Astrocyte of the spinal cord (primary cell): ENCODE data around the gene ARL15.

Experiments used
- DNase-seq: peaks from one replicate; pipeline ENCODE4 v3.0.0; 2011; ENCODE audit warnings: low read depth, low spot score
- H3K4me3 ChIP-seq: 2 replicates; pipeline ENCODE4 v1.5.1; 2011; ENCODE audit warnings: low read depth, mild to moderate bottlenecking, low read length, moderate library complexity
- CTCF ChIP-seq: IDR thresholded peaks from 2 replicates; pipeline ENCODE4 v1.5.1; 2012; ENCODE audit warnings: low read depth, mild to moderate bottlenecking, low read length, inconsistent platforms
- in situ Hi-C: cut with HindIII; loops from 2 replicates; pipeline ENCODE4 v1.10.0; 2017; ENCODE audit warnings: low sequenced_read_pairs

Gene ARL15

GRCh38 chr5:54004697-54005096 lies 305.7 kb downstream of the ARL15 start:
- TF ChIP-seq CTCF: no peak
- no peak overlapping the region for H3K4me3 ChIP-seq
- no peak for DNase-seq
- in situ Hi-C loops: no loop called here

GRCh38 chr5:54002779-54003178 lies 307.6 kb downstream of the ARL15 start:
- TF ChIP-seq CTCF: no peak
- H3K4me3 ChIP-seq: no peak overlapping the region
- in situ Hi-C loops: no loop called here
- no peak for DNase-seq

DNA sequence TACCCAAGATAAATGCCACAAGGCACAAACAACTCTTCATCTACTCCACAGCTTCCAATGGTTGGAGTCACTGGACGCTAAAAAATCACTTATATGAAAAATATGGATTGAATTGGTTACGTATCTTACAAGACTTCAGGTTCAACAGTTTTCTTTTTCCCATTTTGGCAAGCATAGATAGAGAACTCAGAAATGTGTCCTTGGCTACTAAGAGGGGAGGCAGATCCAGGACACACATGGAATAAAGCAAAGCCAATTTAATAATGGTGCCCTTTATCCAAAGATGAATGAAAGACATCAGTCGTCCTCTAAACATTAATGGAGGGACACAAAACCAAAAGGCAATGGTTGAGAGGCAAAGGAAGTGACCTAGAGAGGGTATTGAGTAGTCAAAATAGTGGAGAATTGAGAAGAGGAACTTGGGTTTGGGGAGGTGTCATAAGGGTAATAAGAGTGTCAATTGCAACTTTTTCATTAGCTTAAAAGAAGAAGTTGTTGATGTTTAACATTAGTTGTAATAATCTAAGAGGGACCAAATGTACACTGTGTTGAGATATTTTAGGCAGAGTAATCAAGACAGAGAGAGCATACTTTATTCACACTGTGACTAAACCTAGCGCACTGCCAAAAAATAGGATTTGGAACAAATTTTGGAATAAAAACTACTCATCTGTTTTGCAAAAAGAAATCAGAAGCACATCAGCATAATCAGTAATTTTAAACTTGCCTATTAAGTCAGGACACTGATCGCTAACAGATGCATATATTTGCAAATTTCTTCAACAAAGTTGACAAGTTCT lies 308.2 kb downstream of the ARL15 start:
- H3K4me3 ChIP-seq: no peak overlapping the region
- in situ Hi-C loops: no loop called here
- TF ChIP-seq CTCF: no peak
- DNase-seq: no peak

GRCh38 chr5:54000011-54000410 lies 310.4 kb downstream of the ARL15 start:
- no peak for TF ChIP-seq CTCF
- DNase-seq: no peak
- in situ Hi-C loops: no loop called here
- H3K4me3 ChIP-seq: no peak overlapping the region

DNA sequence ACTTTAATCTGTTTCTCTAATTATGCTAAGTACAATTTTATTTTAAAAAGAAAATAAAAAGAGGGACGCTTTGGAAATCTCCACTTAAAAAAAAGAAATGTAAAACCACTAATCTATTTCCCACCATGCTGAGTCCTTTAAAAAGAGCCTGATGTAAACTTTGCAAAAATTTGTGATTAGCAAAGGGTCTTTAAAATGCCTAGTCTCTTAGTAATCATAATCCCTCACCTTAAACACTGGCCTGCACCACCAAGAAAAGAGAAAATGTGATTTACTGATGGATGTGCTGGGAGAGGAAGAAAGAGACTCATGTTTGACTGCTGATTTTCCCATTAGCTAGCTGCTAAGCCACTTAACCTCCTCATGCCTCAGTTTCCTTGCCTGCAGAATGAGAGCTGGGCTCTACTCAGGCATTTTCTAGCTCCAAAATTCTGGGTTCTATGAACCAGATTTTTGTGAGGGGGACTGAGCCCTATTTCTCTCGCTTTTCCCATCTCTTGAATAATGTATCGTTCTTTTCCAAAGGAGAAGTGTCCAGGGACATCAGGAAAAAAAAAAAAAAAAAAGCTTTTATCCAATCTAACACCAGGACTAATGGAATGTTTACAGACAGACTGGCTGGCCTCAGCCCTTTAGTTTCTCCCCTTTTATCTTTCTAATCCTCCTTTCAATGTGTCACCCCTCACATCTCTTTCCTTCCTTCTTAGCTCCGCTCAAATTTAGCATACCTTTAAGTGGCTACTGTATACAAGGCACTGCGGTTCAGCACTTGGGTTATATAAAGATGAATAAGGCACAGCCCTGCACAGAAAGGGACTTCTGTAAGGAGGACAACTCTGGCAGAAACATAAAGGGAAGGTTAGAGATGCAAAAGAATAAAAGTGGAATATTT lies 312.4 kb downstream of the ARL15 start:
- DNase-seq: no peak
- TF ChIP-seq CTCF: no peak
- in situ Hi-C loops: no loop called here
- H3K4me3 ChIP-seq: no peak overlapping the region

DNA sequence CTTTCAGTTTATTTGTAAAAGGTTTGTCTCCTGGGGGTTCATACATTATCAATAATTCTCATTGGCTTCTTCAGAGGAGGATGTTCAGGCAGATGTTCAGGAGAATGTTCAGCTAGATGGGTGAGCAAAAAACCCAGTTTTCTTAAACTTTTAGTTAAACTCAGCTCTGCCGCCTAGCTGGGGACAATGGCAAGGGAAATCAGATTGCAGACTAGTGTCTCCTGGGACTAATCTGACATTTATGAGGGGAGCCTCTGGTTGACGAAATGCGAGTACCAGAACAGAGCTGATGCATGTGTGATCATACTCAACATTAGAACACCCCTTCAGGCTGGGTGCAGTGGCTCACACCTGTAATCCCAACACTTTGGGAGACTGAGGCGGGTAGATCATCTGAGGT lies 314.4 kb downstream of the ARL15 start:
- no peak for TF ChIP-seq CTCF

More for the DNA sequence above, 314.4 kb downstream of the ARL15 start:
- DNase-seq: no peak
- H3K4me3 ChIP-seq: no peak overlapping the region
- in situ Hi-C loops: no loop called here
